CD14-positive monocyte (primary cell): ENCODE data around the gene LAT. TPM values are rescaled to one million over a fixed set of nuclear protein-coding genes. Genes with fewer than 3 reads are reported as not detected.
A peak's percentile ranks its signal among the peaks of the same experiment; 100 is the strongest.

ENCODE experiments used
- DNase-seq, 3 donors: peaks; one replicate each; pipeline ENCODE4 v3.0.0-alpha.2; 2011 to 2022
- H2AFZ ChIP-seq: 2 replicates; pipeline ENCODE4 v1.6.0; 2012; ENCODE audit warnings: mild to moderate bottlenecking, low read depth, low read length, inconsistent platforms; ENCODE audit not compliant: insufficient read depth, poor library complexity, severe bottlenecking
- H3K27ac ChIP-seq, 2 donors: 1 replicate in 1 of 2; 2 replicates in 1 of 2; pipeline ENCODE4 v1.5.1; 2012 to 2013; ENCODE audit warnings: low read length in 2 of 2, control low read depth in 1 of 2, inconsistent platforms in 1 of 2, low read depth in 1 of 2, mild to moderate bottlenecking in 1 of 2
- H3K27me3 ChIP-seq, 2 donors: one replicate each; pipeline versions ENCODE4 v1.6.0 to v1.6.1; 2011 to 2013; ENCODE audit warnings: low read length in 2 of 2; ENCODE audit not compliant: control insufficient read depth in 2 of 2, insufficient read depth in 2 of 2
- H3K36me3 ChIP-seq, 2 donors: replicated peaks in 1 of 2; 1 replicate in 1 of 2; 2 replicates in 1 of 2; pipeline versions ENCODE4 v1.5.1 to v1.6.1; 2012 to 2013; ENCODE audit warnings: low read length in 2 of 2, control low read depth in 1 of 2, inconsistent platforms in 1 of 2, mild to moderate bottlenecking in 1 of 2; ENCODE audit not compliant: insufficient read depth in 2 of 2, control insufficient read depth in 1 of 2
- H3K4me1 ChIP-seq, 2 donors: 1 replicate in 1 of 2; 2 replicates in 1 of 2; pipeline versions ENCODE4 v1.5.1 to v1.6.1; 2012 to 2013; ENCODE audit warnings: low read length in 2 of 2, control low read depth in 1 of 2, inconsistent platforms in 1 of 2, mild to moderate bottlenecking in 1 of 2, moderate library complexity in 1 of 2; ENCODE audit not compliant: insufficient read depth in 2 of 2, control insufficient read depth in 1 of 2
- H3K4me2 ChIP-seq: replicated peaks from 2 replicates; pipeline ENCODE3; 2012; ENCODE audit warnings: low read length, moderate library complexity, mild to moderate bottlenecking; ENCODE audit not compliant: poor library complexity, severe bottlenecking; ENCODE audit errors: extremely low read depth
- H3K4me3 ChIP-seq, 3 experiments: fragments of 200-600 bp in 1 of 3; sonication (generic) in 1 of 3; replicated peaks in 1 of 3; 1 replicate in 2 of 3; 2 replicates in 1 of 3; pipeline ENCODE4 v1.5.1; 2011 to 2013; ENCODE audit warnings: low read length in 3 of 3, mild to moderate bottlenecking in 3 of 3, control low read depth in 2 of 3, low read depth in 2 of 3, inconsistent platforms in 1 of 3, moderate library complexity in 1 of 3
- H3K79me2 ChIP-seq: 2 replicates; pipeline ENCODE4 v1.6.0; 2012; ENCODE audit warnings: mild to moderate bottlenecking, control low read depth, inconsistent platforms, low read length, moderate library complexity; ENCODE audit not compliant: insufficient read depth
- H3K9ac ChIP-seq: 2 replicates; pipeline ENCODE4 v1.6.0; 2017; ENCODE audit warnings: low read length, mild to moderate bottlenecking; ENCODE audit not compliant: insufficient read depth, poor library complexity, severe bottlenecking
- H3K9me3 ChIP-seq, 2 donors: replicated peaks in 1 of 2; 1 replicate in 1 of 2; 2 replicates in 1 of 2; pipeline versions ENCODE4 v1.5.1 to v1.6.1; 2012 to 2013; ENCODE audit warnings: low read length in 2 of 2, control low read depth in 1 of 2; ENCODE audit not compliant: control insufficient read depth in 1 of 2, insufficient read depth in 1 of 2
- H4K20me1 ChIP-seq: 2 replicates; pipeline ENCODE4 v1.6.0; 2012; ENCODE audit warnings: mild to moderate bottlenecking, low read length, control low read depth, moderate library complexity; ENCODE audit not compliant: insufficient read depth
- H3K27ac Mint-ChIP-seq, 7 donors: one replicate each; pipeline ENCODE4 v1.8.0; 2020; ENCODE audit warnings: mild to moderate bottlenecking in 7 of 7, mixed read lengths in 7 of 7, moderate library complexity in 6 of 7, inconsistent platforms in 2 of 7
- H3K27me3 Mint-ChIP-seq, 3 donors: one replicate each; pipeline ENCODE4 v1.8.0; 2021 to 2022; ENCODE audit warnings: low read depth in 3 of 3, mild to moderate bottlenecking in 3 of 3, mixed read lengths in 3 of 3, moderate library complexity in 3 of 3, inconsistent platforms in 1 of 3
- H3K36me3 Mint-ChIP-seq, 2 donors: one replicate each; pipeline ENCODE4 v1.8.0; 2020; ENCODE audit warnings: mixed read lengths in 2 of 2, inconsistent platforms in 1 of 2, mild to moderate bottlenecking in 1 of 2
- H3K4me1 Mint-ChIP-seq: one replicate; pipeline ENCODE4 v1.8.0; 2020; ENCODE audit warnings: mild to moderate bottlenecking, mixed read lengths
- H3K4me3 Mint-ChIP-seq, 2 donors: one replicate each; pipeline ENCODE4 v1.8.0; 2020; ENCODE audit warnings: mild to moderate bottlenecking in 2 of 2, mixed read lengths in 2 of 2, moderate library complexity in 1 of 2
- H3K9me3 Mint-ChIP-seq, 7 donors: one replicate each; pipeline ENCODE4 v1.8.0; 2020 to 2022; ENCODE audit warnings: mixed read lengths in 7 of 7, mild to moderate bottlenecking in 6 of 7, moderate library complexity in 6 of 7, inconsistent platforms in 2 of 7
- WGBS: methylation state at CpG from one replicate; pipeline ENCODE4 v1.1.5; 2013; ENCODE audit warnings: missing lambda C conversion rate; ENCODE audit not compliant: insufficient coverage; 5-methylcytosine and 5-hydroxymethylcytosine counted together
- intact Hi-C, 2 donors: fragments of 100-400 bp; cut with micrococcal nuclease; formaldehyde crosslinking; loops; one replicate each; pipeline versions ENCODE4 v1.15.0 to v1.15.1; 2023
- polyA plus RNA-seq, 3 donors: library from polyadenylated mRNA; depleted of rRNA in 1 of 3; unstranded in 2 of 3; stranded (reverse) in 1 of 3; fragments of 300-500 nt in 2 of 3; fragments of >200 nt in 1 of 3; fragmentation: Illumina TruSeq in 2 of 3; gene quantifications; 1 replicate in 2 of 3; 2 replicates in 1 of 3; pipeline ENCODE4 v1.2.3, GENCODE V29; 2012 to 2021
- TF ChIP-seq, protein P1 (sequence below): fragments of 200-600 bp; IDR thresholded peaks from one replicate; pipeline ENCODE4 v1.8.0; 2022; ENCODE audit warnings: antibody characterized with exemption, mild to moderate bottlenecking

LAT gene
- polyA plus RNA-seq, 3 donors, result 1.5 to 25.2 (median 1.9) TPM

DNA sequence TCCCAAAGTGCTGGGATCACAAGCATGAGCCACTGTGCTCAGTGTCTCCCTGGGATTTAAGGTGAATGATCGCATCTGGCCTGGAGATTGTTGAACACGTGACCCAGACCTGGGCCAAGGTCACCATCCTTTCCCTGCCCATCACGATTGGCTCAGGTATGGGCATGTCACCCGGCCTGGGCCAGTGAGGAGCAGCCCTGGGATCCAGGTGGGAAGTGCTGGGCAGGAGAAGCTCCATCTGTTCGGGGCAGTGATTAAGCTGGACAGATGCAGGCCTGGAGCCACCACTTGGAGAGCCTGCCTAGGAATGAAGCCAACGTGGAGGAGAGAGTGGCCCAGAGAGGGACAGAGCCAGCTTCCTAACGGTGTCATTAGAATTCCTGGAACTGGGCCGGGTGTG is 6.8 kb downstream of the LAT start:
- Histone ChIP-seq H3K27me3 (no peaks in the 10 kb centered on the region), H3K4me2 (no peak overlapping the region), H2AFZ (no peak overlapping the region), H3K9ac (no peak overlapping the region), H3K36me3 (peaks cover 26 to 40% of the 10 kb centered on the region in 2 donors), H3K9me3 (peaks cover 0 to 7% of the 10 kb centered on the region in 2 donors), H4K20me1 (no peaks in the 10 kb centered on the region), H3K4me1 (no peaks in the 10 kb centered on the region), H3K4me3 (no peak overlapping the region), H3K79me2 (no peaks in the 10 kb centered on the region), H3K27ac (no peak overlapping the region)
- intact Hi-C loops, result no loop called here
- H3K27me3 Mint-ChIP-seq, result peaks cover 2 to 12% (median 7%) of the 10 kb centered on the region in 3 donors
- H3K9me3 Mint-ChIP-seq, result peaks cover 7 to 10% (median 7%) of the 10 kb centered on the region in 7 donors
- peak overlapping the region in 2 of 7 donors; percentile 35 to 42 for H3K27ac Mint-ChIP-seq
- no peak overlapping the region for H3K4me3 Mint-ChIP-seq
- peaks cover 34 to 45% of the 10 kb centered on the region in 2 donors for H3K36me3 Mint-ChIP-seq
- 97% methylated on average over 8 of the region's 8 CpGs for WGBS
- TF ChIP-seq, protein P1, sequence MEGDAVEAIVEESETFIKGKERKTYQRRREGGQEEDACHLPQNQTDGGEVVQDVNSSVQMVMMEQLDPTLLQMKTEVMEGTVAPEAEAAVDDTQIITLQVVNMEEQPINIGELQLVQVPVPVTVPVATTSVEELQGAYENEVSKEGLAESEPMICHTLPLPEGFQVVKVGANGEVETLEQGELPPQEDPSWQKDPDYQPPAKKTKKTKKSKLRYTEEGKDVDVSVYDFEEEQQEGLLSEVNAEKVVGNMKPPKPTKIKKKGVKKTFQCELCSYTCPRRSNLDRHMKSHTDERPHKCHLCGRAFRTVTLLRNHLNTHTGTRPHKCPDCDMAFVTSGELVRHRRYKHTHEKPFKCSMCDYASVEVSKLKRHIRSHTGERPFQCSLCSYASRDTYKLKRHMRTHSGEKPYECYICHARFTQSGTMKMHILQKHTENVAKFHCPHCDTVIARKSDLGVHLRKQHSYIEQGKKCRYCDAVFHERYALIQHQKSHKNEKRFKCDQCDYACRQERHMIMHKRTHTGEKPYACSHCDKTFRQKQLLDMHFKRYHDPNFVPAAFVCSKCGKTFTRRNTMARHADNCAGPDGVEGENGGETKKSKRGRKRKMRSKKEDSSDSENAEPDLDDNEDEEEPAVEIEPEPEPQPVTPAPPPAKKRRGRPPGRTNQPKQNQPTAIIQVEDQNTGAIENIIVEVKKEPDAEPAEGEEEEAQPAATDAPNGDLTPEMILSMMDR, result no peak
- no peaks in the 10 kb centered on the region for H3K4me1 Mint-ChIP-seq
- DNase-seq, result no peak

DNA sequence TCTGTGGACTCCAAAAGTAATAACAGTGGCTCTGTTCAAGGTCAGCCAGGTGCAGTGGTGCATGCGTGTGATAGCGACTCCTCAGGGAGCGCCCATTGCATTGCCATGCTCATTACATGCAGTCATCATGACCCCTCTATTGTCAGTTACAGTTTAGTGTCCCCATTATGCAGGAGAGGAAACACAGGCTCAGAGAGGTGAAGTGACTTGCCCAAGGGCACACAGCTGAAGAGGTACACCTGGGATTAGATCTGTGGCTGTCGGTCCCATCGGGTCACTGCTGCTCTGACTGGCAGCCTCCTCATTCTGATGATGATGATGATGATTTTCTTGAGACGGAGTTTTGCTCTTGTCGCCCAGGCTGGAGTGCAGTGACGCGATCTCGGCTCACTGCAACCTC is 7.6 kb downstream of the LAT start:
- H3K9ac ChIP-seq, result no peak overlapping the region
- no peaks in the 10 kb centered on the region for H3K4me1 ChIP-seq
- no peak overlapping the region for H3K27ac ChIP-seq
- H2AFZ ChIP-seq, result no peak overlapping the region
- H3K4me3 Mint-ChIP-seq, result no peak overlapping the region
- H3K79me2 ChIP-seq, result no peaks in the 10 kb centered on the region
- peaks cover 18 to 32% of the 10 kb centered on the region in 2 donors for H3K36me3 ChIP-seq
- H3K9me3 Mint-ChIP-seq, result peaks cover 0 to 2% (median under 1%) of the 10 kb centered on the region in 7 donors
- no peak overlapping the region for H3K4me3 ChIP-seq
- peaks cover 29 to 37% of the 10 kb centered on the region in 2 donors for H3K36me3 Mint-ChIP-seq
- intact Hi-C loops, result no loop called here
- TF ChIP-seq, protein P1, result no peak
- H3K4me2 ChIP-seq, result no peak overlapping the region
- H3K9me3 ChIP-seq, result no peaks in the 10 kb centered on the region
- WGBS, result 84% methylated on average over 4 of the region's 10 CpGs
- H3K27me3 Mint-ChIP-seq, result peaks cover 2 to 12% (median 7%) of the 10 kb centered on the region in 3 donors
- H4K20me1 ChIP-seq, result no peaks in the 10 kb centered on the region
- H3K27me3 ChIP-seq, result no peaks in the 10 kb centered on the region
- no peaks in the 10 kb centered on the region for H3K4me1 Mint-ChIP-seq
- H3K27ac Mint-ChIP-seq, result no peak overlapping the region
- DNase-seq, result no peak
